IMR-90 (cell line): Measurements from ENCODE around the gene SLC44A4. TPM values are rescaled to one million over a fixed set of nuclear protein-coding genes. Genes with fewer than 3 reads are reported as not detected.

Experiments
- ATAC-seq: fragments of 200-7000 bp; cut with Tn5 transposase; 2 replicates; pipeline ENCODE4 v1.9.1; 2020; ENCODE audit warnings: low read depth, mild to moderate bottlenecking, moderate library complexity
- BruUV-seq: library from RNA; stranded (reverse); fragments of 400-500 nt; replicated peaks from 2 replicates; lab custom pipeline; 2021; lab: Mats Ljungman, UMichigan
- CTCF ChIA-PET: fragments of 300-600 bp; formaldehyde crosslinking; extraction: SDS; loops from one replicate; lab custom pipeline; 2021; ENCODE audit warnings: antibody characterized with exemption; lab: Yijun Ruan, JAX
- POLR2A ChIA-PET: fragments of 300-600 bp; sonication (Branson Sonifier 250); formaldehyde crosslinking; loops from one replicate; lab custom pipeline; 2022; ENCODE audit warnings: antibody characterized with exemption; ENCODE audit not compliant: unreplicated experiment; lab: Charles Lee
- DNase-seq: peaks from one replicate; pipeline ENCODE4 v3.0.0; 2013
- H2AFZ ChIP-seq: replicated peaks from 2 replicates; pipeline ENCODE3; 2013; ENCODE audit warnings: low read length, mild to moderate bottlenecking; ENCODE audit not compliant: poor library complexity
- H2AK5ac ChIP-seq: 2 replicates; pipeline ENCODE4 v1.6.1; 2013; ENCODE audit warnings: low read depth, low read length, inconsistent platforms
- H2AK9ac ChIP-seq: replicated peaks from 2 replicates; pipeline ENCODE3; 2013; ENCODE audit warnings: mild to moderate bottlenecking, low read depth, low read length, moderate library complexity; ENCODE audit not compliant: poor library complexity
- H2BK120ac ChIP-seq: 2 replicates; pipeline ENCODE4 v1.6.1; 2013; ENCODE audit warnings: low read depth, low read length, inconsistent platforms
- H2BK15ac ChIP-seq: 3 replicates; pipeline ENCODE4 v1.6.1; 2013; ENCODE audit warnings: low read depth, low read length, inconsistent platforms
- H2BK20ac ChIP-seq: 2 replicates; pipeline ENCODE4 v1.6.1; 2013; ENCODE audit warnings: low read depth, mild to moderate bottlenecking, inconsistent platforms, low read length, moderate library complexity
- H2BK5ac ChIP-seq: 2 replicates; pipeline ENCODE4 v1.6.1; 2013; ENCODE audit warnings: mild to moderate bottlenecking, low read depth, low read length, inconsistent platforms; ENCODE audit not compliant: poor library complexity, severe bottlenecking
- H3K14ac ChIP-seq: replicated peaks from 2 replicates; pipeline ENCODE4 v1.6.1; 2013; ENCODE audit warnings: low read depth, low read length, inconsistent platforms
- H3K18ac ChIP-seq: 2 replicates; pipeline ENCODE4 v1.6.1; 2013; ENCODE audit warnings: low read depth, low read length, control low read depth
- H3K23ac ChIP-seq: 2 replicates; pipeline ENCODE4 v1.6.1; 2013; ENCODE audit warnings: low read depth, low read length, inconsistent platforms
- H3K27ac ChIP-seq: 2 replicates; pipeline ENCODE4 v1.5.1; 2013; ENCODE audit warnings: mild to moderate bottlenecking, control low read depth, low read length; ENCODE audit not compliant: insufficient read depth
- H3K27me3 ChIP-seq: 2 replicates; pipeline ENCODE4 v1.6.1; 2013; ENCODE audit warnings: low read length; ENCODE audit not compliant: control insufficient read depth, insufficient read depth
- H3K36me3 ChIP-seq: 2 replicates; pipeline ENCODE4 v1.6.1; 2013; ENCODE audit warnings: low read length, mixed read lengths; ENCODE audit not compliant: control insufficient read depth, insufficient read depth
- H3K4ac ChIP-seq: 2 replicates; pipeline ENCODE4 v1.6.1; 2013; ENCODE audit warnings: low read depth, low read length, inconsistent platforms
- H3K4me1 ChIP-seq: 2 replicates; pipeline ENCODE4 v1.6.1; 2013; ENCODE audit warnings: low read length, mixed read lengths; ENCODE audit not compliant: control insufficient read depth, insufficient read depth
- H3K4me2 ChIP-seq: 2 replicates; pipeline ENCODE4 v1.6.1; 2013; ENCODE audit warnings: low read depth, mild to moderate bottlenecking, control low read depth, low read length, moderate library complexity
- H3K4me3 ChIP-seq: 2 replicates; pipeline ENCODE4 v1.5.1; 2013; ENCODE audit warnings: low read depth, mild to moderate bottlenecking, control low read depth, low read length, moderate library complexity; ENCODE audit not compliant: insufficient read depth
- H3K56ac ChIP-seq: 2 replicates; pipeline ENCODE4 v1.6.1; 2013; ENCODE audit warnings: low read length, inconsistent platforms; ENCODE audit not compliant: insufficient read depth; ENCODE audit errors: extremely low read depth
- H3K79me1 ChIP-seq, 2 experiments: 2 replicates each; pipeline ENCODE4 v1.6.1; 2013; ENCODE audit warnings: low read length in 2 of 2, inconsistent platforms in 1 of 2, low read depth in 1 of 2
- H3K9ac ChIP-seq: 2 replicates; pipeline ENCODE4 v1.6.1; 2013; ENCODE audit warnings: low read depth, low read length, control low read depth
- H3K9me1 ChIP-seq: 2 replicates; pipeline ENCODE4 v1.6.1; 2013; ENCODE audit warnings: low read length, inconsistent platforms; ENCODE audit not compliant: insufficient read depth
- H3K9me3 ChIP-seq: 2 replicates; pipeline ENCODE4 v1.6.1; 2013; ENCODE audit warnings: low read length; ENCODE audit not compliant: control insufficient read depth, insufficient read depth
- H4K20me1 ChIP-seq: 2 replicates; pipeline ENCODE4 v1.6.1; 2013; ENCODE audit warnings: low read length, inconsistent platforms; ENCODE audit not compliant: insufficient read depth
- H4K5ac ChIP-seq: 2 replicates; pipeline ENCODE4 v1.6.1; 2013; ENCODE audit warnings: mild to moderate bottlenecking, low read depth, low read length, control low read depth
- H4K8ac ChIP-seq, 2 experiments: 2 replicates each; pipeline ENCODE4 v1.6.1; 2013; ENCODE audit warnings: low read depth in 2 of 2, low read length in 2 of 2, control low read depth in 1 of 2, inconsistent platforms in 1 of 2
- H4K91ac ChIP-seq: 2 replicates; pipeline ENCODE4 v1.6.1; 2013; ENCODE audit warnings: low read depth, low read length, inconsistent platforms; ENCODE audit not compliant: insufficient read depth
- BHLHE40 ChIP-seq: fragments of 150-350 bp; IDR thresholded peaks from 2 replicates; pipeline ENCODE4 v1.6.1; 2016; ENCODE audit warnings: mild to moderate bottlenecking, low read depth, low read length
- WGBS, 2 experiments: methylation state at CpG; one replicate each; pipeline versions ENCODE4 v1.1.5 to v1.1.7; 2013; ENCODE audit warnings: missing lambda C conversion rate in 2 of 2; ENCODE audit not compliant: insufficient read length in 1 of 2; ENCODE audit errors: extremely low coverage in 2 of 2; 5-methylcytosine and 5-hydroxymethylcytosine counted together
- dilution Hi-C: fragments of 300-500 bp; cut with HindIII; formaldehyde crosslinking; loops from one replicate; pipeline ENCODE4 v1.14.3; 2018; ENCODE audit warnings: low sequenced_read_pairs; ENCODE audit not compliant: unreplicated experiment
- in situ Hi-C: fragments of 300-500 bp; cut with MboI; formaldehyde crosslinking; loops from 3 replicates; pipeline ENCODE4 v1.14.3; 2019; ENCODE audit warnings: low sequenced_read_pairs, inconsistent platforms, mixed read lengths
- intact Hi-C: fragments of 100-400 bp; cut with micrococcal nuclease; formaldehyde crosslinking; loops from 2 replicates; pipeline ENCODE4 v1.10.0; 2022
- polyA plus RNA-seq, 3 experiments: library from polyadenylated mRNA; depleted of rRNA; stranded (reverse); fragments of >200 nt; gene quantifications; 2 replicates each; pipeline ENCODE4 v1.2.3, GENCODE V29; 2012; ENCODE audit warnings: low replicate concordance in 1 of 3
- total RNA-seq: library from RNA; depleted of rRNA; stranded (reverse); fragments of >200 nt; gene quantifications from 2 replicates; pipeline ENCODE4 v1.2.3, GENCODE V29; 2012

The SLC44A4 gene
- total and polyA plus RNA-seq, 2 of the 4 experiments (the other 2 are of a cell fraction) = 0.14 to 0.36 TPM

DNA sequence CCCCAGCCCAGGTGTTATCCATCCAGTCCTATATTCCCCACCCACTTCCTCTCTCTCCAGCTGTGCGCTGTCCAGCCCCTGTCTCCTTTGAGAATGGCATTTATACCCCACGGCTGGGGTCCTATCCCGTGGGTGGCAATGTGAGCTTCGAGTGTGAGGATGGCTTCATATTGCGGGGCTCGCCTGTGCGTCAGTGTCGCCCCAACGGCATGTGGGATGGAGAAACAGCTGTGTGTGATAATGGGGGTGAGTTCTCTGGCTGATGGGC lies 49.8 kb upstream of the SLC44A4 start:
- Histone ChIP-seq H3K14ac (no peak overlapping the region), H4K91ac (no peak overlapping the region), H2AFZ (peak overlapping the region; percentile 29), H3K36me3 (no peaks in the 10 kb centered on the region), H3K9me3 (no peaks in the 10 kb centered on the region), H3K79me1 (no peaks in the 10 kb centered on the region), H3K4me2 (no peak overlapping the region), H3K27me3 (peaks cover 3% of the 10 kb centered on the region; the same call in 1 of the 2 replicates), H3K56ac (no peak overlapping the region), H3K27ac (no peak overlapping the region), H3K18ac (no peak overlapping the region), H3K4me1 (peaks cover 1% of the 10 kb centered on the region; the same call in 1 of the 2 replicates), H4K5ac (no peak overlapping the region), H3K4ac (no peak overlapping the region), H3K23ac (no peak overlapping the region), H3K4me3 (no peak overlapping the region), H3K9me1 (0 out of 2 replicates have a peak, but pooled peaks cover 3% of the 10 kb centered on the region), H2AK9ac (no peak overlapping the region), H4K20me1 (no peaks in the 10 kb centered on the region), H2BK5ac (no peak overlapping the region), H2BK20ac (no peak overlapping the region), H4K8ac (no peak overlapping the region), H2BK15ac (no peak overlapping the region), H2BK120ac (no peak overlapping the region), H2AK5ac (no peak overlapping the region), H3K9ac (no peak overlapping the region)
- dilution Hi-C loops (no loop called here), intact Hi-C loops (no loop called here), in situ Hi-C loops (no loop called here)
- no TSS peak for BruUV-seq
- CTCF ChIA-PET = no interaction called here
- TF ChIP-seq BHLHE40 = no peak
- ATAC-seq = no peak
- WGBS, 2 experiments = 62% methylated on average over 7 of the region's 9 CpGs; no CpG with 5 or more reads in 1 of the 2 experiments
- no peak for DNase-seq
- POLR2A ChIA-PET = no interaction called here
